ENCODE measurements around the gene ARL6.

GRCh38 chr3:97822359-97822775 lies 57.8 kb downstream of the ARL6 start:
- no peak for TF ChIP-seq POLR2A (IDR thresholded peaks at IDR 0.05)
- TF ChIP-seq POLR2AphosphoS5 (IDR thresholded peaks at IDR 0.05): peak in 2 of 3 donors; percentile 26 to 31
